ENCODE results near the gene SPATA17.

SPATA17 gene

DNA sequence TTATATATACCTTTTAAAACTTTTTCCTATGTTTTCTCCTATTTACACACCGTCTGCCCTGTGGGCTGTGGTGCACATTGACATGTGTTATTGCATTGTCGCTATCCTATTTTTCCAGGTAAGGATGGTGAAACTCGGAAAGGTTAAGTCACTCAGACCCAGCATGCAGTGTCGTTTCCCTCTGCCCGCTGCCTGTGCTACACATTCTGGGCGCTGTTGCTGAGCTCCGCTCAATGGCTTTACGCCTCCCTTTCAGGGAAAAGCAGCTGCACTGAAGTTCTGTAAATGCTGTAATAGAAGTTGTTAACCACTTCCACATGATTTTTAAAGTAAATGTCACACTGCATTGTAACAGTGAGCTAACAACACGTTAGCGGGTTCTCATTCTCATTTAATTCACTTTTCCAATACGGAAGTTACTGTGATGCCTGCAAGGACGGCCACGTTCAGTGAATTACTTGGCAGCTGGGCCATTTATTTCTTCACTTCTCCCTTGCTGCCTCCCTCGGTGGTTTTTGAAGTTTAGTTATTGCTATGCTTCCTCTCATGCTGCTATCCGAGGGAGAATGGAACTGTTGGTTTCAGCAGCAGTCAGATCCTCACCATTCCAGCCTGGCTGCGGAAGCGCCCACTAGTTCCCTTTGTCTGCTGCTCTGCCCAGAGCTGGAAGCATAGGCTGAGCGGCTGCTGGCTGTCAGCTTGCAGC, 288.7 kb downstream of the SPATA17 start:
- no peak for DNase-seq
